Activated CD8-positive, alpha-beta memory T cell treated with anti-CD3 and anti-CD28 coated beads for 48 hours (primary cell): ENCODE data around the gene GNG4.

Experiments used
- DNase-seq, 3 experiments: peaks; one replicate each; pipeline ENCODE4 v3.0.0-alpha.2; 2020; ENCODE audit warnings: low read depth in 2 of 3, low spot score in 2 of 3

GNG4 gene

GRCh38 chr1:235500971-235501540, 148.5 kb downstream of the GNG4 start:
- DNase-seq = no peak
